Stimulated activated naive CD4-positive, alpha-beta T cell treated with Interleukin-2 at 50 U/mL for 16 hours (primary cell): Measurements from ENCODE around the gene IL27RA.

ENCODE experiments used
- DNase-seq: peaks from one replicate; lab custom pipeline; 2025; lab: John Stamatoyannopoulos, UW

IL27RA gene

GRCh38 chr19:14089412-14089661 lies 57.8 kb downstream of the IL27RA start:
- peak; percentile 13 for DNase-seq

GRCh38 chr19:14089662-14090508 lies 58.3 kb downstream of the IL27RA start:
- DNase-seq, result peak; percentile 46

GRCh38 chr19:14090509-14091080 lies 59.0 kb downstream of the IL27RA start, which contains the start of gene SAMD1:
Gene SAMD1 (minus strand): TSS chr19:14090751.
- peak; percentile 84 for DNase-seq

- peak; percentile 62 for DNase-seq
Observed at GRCh38 chr19:14091081-14091812, 59.7 kb downstream of the IL27RA start.

- DNase-seq, result peak; percentile 43
Observed at GRCh38 chr19:14091813-14092462, 60.4 kb downstream of the IL27RA start.

- DNase-seq, result no peak
Observed at GRCh38 chr19:14093117-14093823, 61.7 kb downstream of the IL27RA start.

- DNase-seq, result no peak
Observed at GRCh38 chr19:14094854-14095253, 63.3 kb downstream of the IL27RA start.

GRCh38 chr19:14096272-14096992 lies 64.9 kb downstream of the IL27RA start:
- no peak for DNase-seq

- no peak for DNase-seq
Observed at GRCh38 chr19:14097532-14098151, 66.1 kb downstream of the IL27RA start.

GRCh38 chr19:14101003-14101545 lies 69.5 kb downstream of the IL27RA start:
- DNase-seq, result no peak

GRCh38 chr19:14102102-14102696 lies 70.6 kb downstream of the IL27RA start:
- DNase-seq, result no peak

GRCh38 chr19:14102756-14103155 lies 71.2 kb downstream of the IL27RA start:
- no peak for DNase-seq
